ENCODE measurements around the gene PHF20. TPM values are rescaled to one million over a fixed set of nuclear protein-coding genes. Genes with fewer than 3 reads are reported as not detected.

The PHF20 gene
- polyA plus RNA-seq, 3 donors = 54.7 to 78.2 (median 73.6) TPM

DNA sequence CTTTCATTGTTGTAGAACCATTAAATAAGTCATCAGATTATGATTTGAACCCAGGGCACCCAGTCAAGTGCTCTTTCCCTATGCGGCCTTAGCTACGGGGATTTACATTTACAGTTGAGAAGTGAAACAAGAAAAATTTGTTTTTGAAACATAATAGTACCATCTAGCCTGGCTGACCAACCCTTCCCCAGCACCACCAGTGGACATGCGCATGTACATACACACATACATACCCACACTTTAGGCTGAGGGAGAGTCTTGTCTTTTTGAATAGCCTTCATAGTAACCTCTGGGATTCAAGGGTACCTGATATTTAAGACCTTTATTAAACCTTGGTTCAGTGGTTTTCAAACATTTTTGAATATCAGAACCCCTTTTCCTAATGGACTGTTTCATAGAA, 148.7 kb downstream of the PHF20 start:
- Mint-ChIP-seq H3K27ac (no peak overlapping the region), H3K4me3 (no peak overlapping the region), H3K9me3 (peaks cover 0 to 2% (median 0%) of the 10 kb centered on the region in 7 donors), H3K36me3 (peaks cover 53 to 84% of the 10 kb centered on the region in 2 donors), H3K27me3 (ENCODE audit: low read depth in 3 of 3) (no peaks in the 10 kb centered on the region), H3K4me1 (no peaks in the 10 kb centered on the region)
- DNase-seq = no peak
- no CpG with 5 or more reads among the region's 3 CpGs for WGBS (ENCODE audit: insufficient coverage)
- no peak overlapping the region for H3K4me3 ChIP-seq (replicated peaks in 1 of 3; ENCODE audit: low read depth in 2 of 3, low read length in 3 of 3)
- H3K79me2 ChIP-seq (ENCODE audit: insufficient read depth, low read length) = no peaks in the 10 kb centered on the region
- H2AFZ ChIP-seq (ENCODE audit: insufficient read depth, low read depth, low read length, poor library complexity, severe bottlenecking) = no peak overlapping the region
- TF ChIP-seq, protein P1, sequence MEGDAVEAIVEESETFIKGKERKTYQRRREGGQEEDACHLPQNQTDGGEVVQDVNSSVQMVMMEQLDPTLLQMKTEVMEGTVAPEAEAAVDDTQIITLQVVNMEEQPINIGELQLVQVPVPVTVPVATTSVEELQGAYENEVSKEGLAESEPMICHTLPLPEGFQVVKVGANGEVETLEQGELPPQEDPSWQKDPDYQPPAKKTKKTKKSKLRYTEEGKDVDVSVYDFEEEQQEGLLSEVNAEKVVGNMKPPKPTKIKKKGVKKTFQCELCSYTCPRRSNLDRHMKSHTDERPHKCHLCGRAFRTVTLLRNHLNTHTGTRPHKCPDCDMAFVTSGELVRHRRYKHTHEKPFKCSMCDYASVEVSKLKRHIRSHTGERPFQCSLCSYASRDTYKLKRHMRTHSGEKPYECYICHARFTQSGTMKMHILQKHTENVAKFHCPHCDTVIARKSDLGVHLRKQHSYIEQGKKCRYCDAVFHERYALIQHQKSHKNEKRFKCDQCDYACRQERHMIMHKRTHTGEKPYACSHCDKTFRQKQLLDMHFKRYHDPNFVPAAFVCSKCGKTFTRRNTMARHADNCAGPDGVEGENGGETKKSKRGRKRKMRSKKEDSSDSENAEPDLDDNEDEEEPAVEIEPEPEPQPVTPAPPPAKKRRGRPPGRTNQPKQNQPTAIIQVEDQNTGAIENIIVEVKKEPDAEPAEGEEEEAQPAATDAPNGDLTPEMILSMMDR (IDR thresholded peaks at IDR 0.05) = no peak
- no peak overlapping the region for H3K4me2 ChIP-seq (replicated peaks; ENCODE audit: extremely low read depth, low read length, poor library complexity, severe bottlenecking)
- intact Hi-C loops (cut with micrococcal nuclease) = no loop called here
- H3K9me3 ChIP-seq (replicated peaks in 1 of 2; ENCODE audit: control insufficient read depth in 1 of 2, insufficient read depth in 1 of 2, low read length in 2 of 2) = no peaks in the 10 kb centered on the region
- peaks cover 10% of the 10 kb centered on the region for H4K20me1 ChIP-seq (ENCODE audit: insufficient read depth, low read length)
- H3K4me1 ChIP-seq (ENCODE audit: control insufficient read depth in 1 of 2, insufficient read depth in 2 of 2, low read length in 2 of 2) = no peaks in the 10 kb centered on the region
- peaks cover 65 to 86% of the 10 kb centered on the region in 2 donors for H3K36me3 ChIP-seq (replicated peaks in 1 of 2; ENCODE audit: control insufficient read depth in 1 of 2, insufficient read depth in 2 of 2, low read length in 2 of 2)
- H3K9ac ChIP-seq (ENCODE audit: insufficient read depth, low read length, poor library complexity, severe bottlenecking) = no peak overlapping the region
- no peaks in the 10 kb centered on the region for H3K27me3 ChIP-seq (ENCODE audit: control insufficient read depth in 2 of 2, insufficient read depth in 2 of 2, low read length in 2 of 2)
- H3K27ac ChIP-seq (ENCODE audit: low read depth in 1 of 2, low read length in 2 of 2) = no peak overlapping the region

DNA sequence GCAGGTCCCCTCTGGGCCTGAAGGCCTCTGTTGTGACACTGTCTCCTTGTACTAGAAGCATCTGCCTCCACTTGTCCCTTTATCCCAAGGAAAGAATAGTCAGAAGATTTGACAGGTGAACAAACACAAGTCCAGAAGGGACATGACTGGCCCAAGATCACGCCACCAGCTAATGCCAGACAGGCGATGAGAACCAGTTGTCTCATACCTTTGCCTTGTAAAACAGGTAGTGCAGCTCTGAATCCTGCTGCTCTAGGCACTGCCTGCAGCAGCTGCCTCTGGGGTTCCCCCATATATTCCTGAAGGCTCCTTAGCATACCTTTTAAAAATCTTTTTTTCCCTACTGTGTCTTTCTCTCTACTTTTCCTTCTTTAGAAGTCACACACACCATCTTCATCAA, 157.5 kb downstream of the PHF20 start:
- H3K27ac Mint-ChIP-seq = peak overlapping the region in 1 of 7 donors; percentile 36
- H3K36me3 ChIP-seq (replicated peaks in 1 of 2; ENCODE audit: control insufficient read depth in 1 of 2, insufficient read depth in 2 of 2, low read length in 2 of 2) = peaks cover 62 to 87% of the 10 kb centered on the region in 2 donors

More for the DNA sequence above, 157.5 kb downstream of the PHF20 start:
- no peak overlapping the region for H3K4me3 Mint-ChIP-seq
- no peaks in the 10 kb centered on the region for H3K4me1 ChIP-seq (ENCODE audit: control insufficient read depth in 1 of 2, insufficient read depth in 2 of 2, low read length in 2 of 2)
- no peaks in the 10 kb centered on the region for H3K79me2 ChIP-seq (ENCODE audit: insufficient read depth, low read length)
- no peak overlapping the region for H3K9ac ChIP-seq (ENCODE audit: insufficient read depth, low read length, poor library complexity, severe bottlenecking)
- H3K27ac ChIP-seq (ENCODE audit: low read depth in 1 of 2, low read length in 2 of 2) = no peak overlapping the region
- intact Hi-C loops (cut with micrococcal nuclease) = no loop called here
- TF ChIP-seq, protein P1 (IDR thresholded peaks at IDR 0.05) = no peak
- H4K20me1 ChIP-seq (ENCODE audit: insufficient read depth, low read length) = peaks cover 3% of the 10 kb centered on the region
- no peaks in the 10 kb centered on the region for H3K27me3 Mint-ChIP-seq (ENCODE audit: low read depth in 3 of 3)
- H3K9me3 Mint-ChIP-seq = no peaks in the 10 kb centered on the region
- peaks cover 69 to 89% of the 10 kb centered on the region in 2 donors for H3K36me3 Mint-ChIP-seq
- H3K4me2 ChIP-seq (replicated peaks; ENCODE audit: extremely low read depth, low read length, poor library complexity, severe bottlenecking) = no peak overlapping the region
- no peaks in the 10 kb centered on the region for H3K27me3 ChIP-seq (ENCODE audit: control insufficient read depth in 2 of 2, insufficient read depth in 2 of 2, low read length in 2 of 2)
- H3K4me3 ChIP-seq (replicated peaks in 1 of 3; ENCODE audit: low read depth in 2 of 3, low read length in 3 of 3) = no peak overlapping the region
- WGBS (ENCODE audit: insufficient coverage) = 100% methylated on average over 2 of the region's 2 CpGs
- H3K4me1 Mint-ChIP-seq = no peaks in the 10 kb centered on the region
- H3K9me3 ChIP-seq (replicated peaks in 1 of 2; ENCODE audit: control insufficient read depth in 1 of 2, insufficient read depth in 1 of 2, low read length in 2 of 2) = no peaks in the 10 kb centered on the region
- no peak for DNase-seq
- no peak overlapping the region for H2AFZ ChIP-seq (ENCODE audit: insufficient read depth, low read depth, low read length, poor library complexity, severe bottlenecking)
